BJ (cell line): Measurements from ENCODE around the gene ZNF518B. TPM values are rescaled to one million over a fixed set of nuclear protein-coding genes. Genes with fewer than 3 reads are reported as not detected.

Source experiments
- polyA plus RNA-seq: library from polyadenylated mRNA; depleted of rRNA; stranded (reverse); fragments of >200 nt; gene quantifications from 2 replicates; pipeline ENCODE4 v1.2.3, GENCODE V29; 2011; rRNA removed

Gene ZNF518B
- polyA plus RNA-seq, 1 experiment = 8.7 TPM

Other genes starting within 250 kb of the ZNF518B start
- not detected in 2 replicates for gene CLNK, start 227.3 kb upstream of the ZNF518B start, polyA plus RNA-seq